Stimulated activated CD4-positive, alpha-beta T cell treated with anti-CD3 and anti-CD28 coated beads, Interleukin-1b, Interleukin-23, amount 100 ng/mL, for 4 hours (primary cell): Measurements from ENCODE around the gene TRIM72.
"Not testable (repeated sequence)": the region's sequence is repeated elsewhere in the genome, so short reads cannot be mapped to it uniquely, and the experiment has no call there.

Experiments
- DNase-seq, 2 donors: peaks; one replicate each; pipeline ENCODE4 v3.0.0-alpha.2; 2020; ENCODE audit warnings: low read depth in 2 of 2

Gene TRIM72

GRCh38 chr16:31213877-31214707 lies at the start of gene TRIM72:
Gene TRIM72, plus strand, starts transcription at chr16:31214119. Its CDS starts 620 bp downstream, at chr16:31214739.
- no peak for DNase-seq

GRCh38 chr16:31167315-31167714 lies 46.6 kb upstream of the TRIM72 start:
- no peak for DNase-seq

- DNase-seq: no peak
Observed at GRCh38 chr16:31168848-31169247, 45.1 kb upstream of the TRIM72 start.

- not testable (repeated sequence) for DNase-seq
Observed at GRCh38 chr16:31170048-31170447, 43.9 kb upstream of the TRIM72 start.

GRCh38 chr16:31177136-31177535 lies 36.8 kb upstream of the TRIM72 start:
- no peak for DNase-seq

- DNase-seq: no peak
Observed at GRCh38 chr16:31179219-31179746, 34.6 kb upstream of the TRIM72 start.

GRCh38 chr16:31179747-31180459 lies 34.0 kb upstream of the TRIM72 start, which contains the start of gene FUS:
Gene FUS, plus strand, starts transcription at chr16:31180139. Its CDS starts 76 bp downstream, at chr16:31180215.
- peak; percentile 89 to 92 for DNase-seq

GRCh38 chr16:31181102-31181830 lies 32.7 kb upstream of the TRIM72 start:
- no peak for DNase-seq

GRCh38 chr16:31182391-31182790 lies 31.5 kb upstream of the TRIM72 start:
- no peak for DNase-seq

GRCh38 chr16:31183432-31184428 lies 30.2 kb upstream of the TRIM72 start:
- DNase-seq: no peak

GRCh38 chr16:31184888-31185287 lies 29.0 kb upstream of the TRIM72 start:
- DNase-seq: no peak

- DNase-seq: no peak
Observed at GRCh38 chr16:31185339-31185738, 28.6 kb upstream of the TRIM72 start.

GRCh38 chr16:31186176-31186575 lies 27.7 kb upstream of the TRIM72 start:
- DNase-seq: no peak

- DNase-seq: no peak
Observed at GRCh38 chr16:31186930-31187807, 26.8 kb upstream of the TRIM72 start.

- DNase-seq: no peak
Observed at GRCh38 chr16:31187808-31188189, 26.1 kb upstream of the TRIM72 start.

GRCh38 chr16:31188450-31189411 lies 25.2 kb upstream of the TRIM72 start:
- no peak for DNase-seq

- DNase-seq: no peak
Observed at GRCh38 chr16:31189412-31189778, 24.5 kb upstream of the TRIM72 start.

- no peak for DNase-seq
Observed at GRCh38 chr16:31190061-31190460, 23.9 kb upstream of the TRIM72 start.
